HFFc6 (cell line): ENCODE measurements around the gene ELK3. TPM values are rescaled to one million over a fixed set of nuclear protein-coding genes. Genes with fewer than 3 reads are reported as not detected.
A peak's percentile ranks its signal among the peaks of the same experiment; 100 is the strongest.

Experiments
- DNase-seq: peaks from one replicate; pipeline ENCODE4 v3.0.0-alpha.2; 2018
- H3K27ac Mint-ChIP-seq: 2 replicates; pipeline ENCODE4 v1.8.0; 2020; ENCODE audit warnings: mild to moderate bottlenecking, mixed read lengths
- H3K27me3 Mint-ChIP-seq: 2 replicates; pipeline ENCODE4 v1.8.0; 2021; ENCODE audit warnings: mild to moderate bottlenecking, moderate library complexity, mixed read lengths; ENCODE audit not compliant: insufficient read depth
- H3K36me3 Mint-ChIP-seq: 2 replicates; pipeline ENCODE4 v1.8.0; 2021; ENCODE audit warnings: low read depth, mixed read lengths
- H3K4me1 Mint-ChIP-seq: 2 replicates; pipeline ENCODE4 v1.8.0; 2020; ENCODE audit warnings: low read depth, mixed read lengths
- H3K4me3 Mint-ChIP-seq: 2 replicates; pipeline ENCODE4 v1.8.0; 2020; ENCODE audit warnings: mild to moderate bottlenecking, moderate library complexity, mixed read lengths
- H3K9me3 Mint-ChIP-seq: 2 replicates; pipeline ENCODE4 v1.8.0; 2020; ENCODE audit warnings: mild to moderate bottlenecking, mixed read lengths
- total RNA-seq, 6 experiments: library from RNA; stranded (reverse); fragmentation: NEBNext Ultra II Directional; extraction: Animal tissue kit (Norgen Biotek cat#: 25700); gene quantifications; 2 replicates in 1 of 6; 3 replicates in 5 of 6; pipeline ENCODE4 v1.2.3, GENCODE V29; 2021
- TF ChIP-seq, protein P1 (sequence below): fragments of 200-600 bp; sonication (generic); IDR thresholded peaks from 2 replicates; pipeline ENCODE4 v1.5.0; 2021; ENCODE audit warnings: antibody characterized with exemption, mild to moderate bottlenecking

The ELK3 gene
- total RNA-seq, 6 experiments from 2014 or later = 54.5 to 80.7 (median 71.9) TPM

DNA sequence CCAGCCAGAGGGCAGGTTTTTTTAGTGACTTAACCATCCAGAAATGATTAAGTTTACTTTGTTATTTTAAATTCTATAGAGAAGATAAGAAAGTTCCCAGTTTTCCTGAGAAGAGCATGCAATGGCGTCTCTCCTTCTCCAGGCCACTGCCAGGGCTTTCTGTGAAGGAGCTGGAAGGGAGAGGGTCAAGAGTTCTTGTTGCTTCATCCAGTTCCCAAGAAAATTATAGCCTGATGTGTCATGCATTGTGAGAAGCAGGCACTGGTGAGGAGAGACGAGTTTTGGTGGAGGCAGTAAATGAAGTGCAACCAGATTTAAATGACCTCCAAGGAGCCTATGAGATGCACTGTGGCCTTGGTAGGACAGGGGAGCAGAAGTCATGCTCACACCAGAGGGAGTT, 14.2 kb downstream of the ELK3 start:
- peaks cover 24% of the 10 kb centered on the region for H3K9me3 Mint-ChIP-seq
- H3K27me3 Mint-ChIP-seq = peaks cover under 1% of the 10 kb centered on the region
- peak overlapping the region; percentile 44; the same call in 1 of the 2 replicates for H3K4me3 Mint-ChIP-seq
- peak; percentile 83 for DNase-seq
- TF ChIP-seq, protein P1, sequence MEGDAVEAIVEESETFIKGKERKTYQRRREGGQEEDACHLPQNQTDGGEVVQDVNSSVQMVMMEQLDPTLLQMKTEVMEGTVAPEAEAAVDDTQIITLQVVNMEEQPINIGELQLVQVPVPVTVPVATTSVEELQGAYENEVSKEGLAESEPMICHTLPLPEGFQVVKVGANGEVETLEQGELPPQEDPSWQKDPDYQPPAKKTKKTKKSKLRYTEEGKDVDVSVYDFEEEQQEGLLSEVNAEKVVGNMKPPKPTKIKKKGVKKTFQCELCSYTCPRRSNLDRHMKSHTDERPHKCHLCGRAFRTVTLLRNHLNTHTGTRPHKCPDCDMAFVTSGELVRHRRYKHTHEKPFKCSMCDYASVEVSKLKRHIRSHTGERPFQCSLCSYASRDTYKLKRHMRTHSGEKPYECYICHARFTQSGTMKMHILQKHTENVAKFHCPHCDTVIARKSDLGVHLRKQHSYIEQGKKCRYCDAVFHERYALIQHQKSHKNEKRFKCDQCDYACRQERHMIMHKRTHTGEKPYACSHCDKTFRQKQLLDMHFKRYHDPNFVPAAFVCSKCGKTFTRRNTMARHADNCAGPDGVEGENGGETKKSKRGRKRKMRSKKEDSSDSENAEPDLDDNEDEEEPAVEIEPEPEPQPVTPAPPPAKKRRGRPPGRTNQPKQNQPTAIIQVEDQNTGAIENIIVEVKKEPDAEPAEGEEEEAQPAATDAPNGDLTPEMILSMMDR = no peak
- peak overlapping the region; percentile 81 for H3K27ac Mint-ChIP-seq
- peaks cover 93% of the 10 kb centered on the region for H3K4me1 Mint-ChIP-seq
- peaks cover 36% of the 10 kb centered on the region for H3K36me3 Mint-ChIP-seq

DNA sequence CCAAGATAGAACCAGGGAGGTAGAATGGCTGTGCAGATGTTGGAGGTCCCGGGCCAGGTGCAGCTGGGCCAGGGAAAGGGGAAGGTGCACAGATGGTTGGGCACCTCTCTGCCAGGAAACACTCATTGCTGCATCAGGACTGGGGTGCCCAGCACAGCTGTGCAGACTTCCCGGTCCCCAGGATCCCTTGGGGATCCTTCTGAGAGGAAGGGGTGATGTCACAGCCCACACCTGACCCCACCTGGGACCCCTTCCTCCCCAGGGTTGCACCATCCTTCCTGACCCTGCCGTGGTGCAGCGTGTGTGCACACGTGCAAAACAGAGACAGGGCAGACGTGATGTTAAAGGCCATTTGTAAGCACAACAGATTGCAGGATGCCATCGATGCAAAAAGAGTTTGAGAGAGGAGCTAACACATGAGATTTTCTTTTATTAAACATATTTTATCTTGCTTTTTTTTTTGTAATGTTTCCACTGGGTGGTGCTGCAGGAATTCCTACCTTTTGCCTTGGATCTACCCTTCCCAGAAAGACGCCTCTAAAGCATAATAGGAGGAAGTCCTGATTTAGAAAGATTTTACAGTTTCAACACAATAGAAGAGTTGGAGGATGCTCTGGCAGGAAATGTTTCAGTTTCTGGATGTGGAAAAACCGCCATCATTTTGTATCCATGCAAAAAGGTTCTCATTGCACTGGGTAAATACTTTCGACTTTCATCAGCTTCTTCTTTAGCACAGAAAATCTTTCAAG, 14.8 kb downstream of the ELK3 start:
- Mint-ChIP-seq H3K4me1 (peaks cover 97% of the 10 kb centered on the region), H3K4me3 (peak overlapping the region; percentile 44; the same call in 1 of the 2 replicates), H3K27ac (peak overlapping the region; percentile 81)

DNA sequence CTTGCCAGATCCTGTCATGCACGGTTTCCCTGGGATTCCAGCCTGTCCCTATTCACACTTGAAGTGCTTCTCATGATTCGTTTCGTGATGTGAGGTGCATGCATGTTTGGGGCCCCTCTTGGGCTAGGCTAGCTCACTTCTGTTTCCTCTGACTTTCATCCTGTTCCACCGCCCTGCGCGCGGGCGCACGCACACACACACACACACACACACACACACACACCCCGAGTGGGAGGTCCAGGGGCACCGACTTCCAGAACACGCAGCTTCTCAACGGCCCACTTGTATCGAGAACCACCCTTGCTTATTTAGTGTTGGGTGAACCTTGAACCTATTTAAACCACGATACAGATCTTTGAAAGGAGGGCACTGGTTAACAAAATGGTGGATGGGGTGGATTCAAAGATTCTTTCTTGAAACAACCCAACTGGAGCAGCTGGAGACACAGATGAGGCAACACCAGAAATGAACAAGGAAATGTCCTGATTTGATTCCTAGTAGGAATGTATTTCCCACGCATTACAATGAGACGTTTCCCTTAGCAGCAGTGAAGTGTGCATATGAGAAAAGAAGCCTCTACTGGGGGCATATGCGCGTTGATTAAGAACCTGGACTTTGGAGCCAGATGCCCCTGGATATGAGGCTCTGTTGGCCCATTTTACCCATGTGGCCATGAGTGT, 16.3 kb downstream of the ELK3 start:
- Mint-ChIP-seq H3K36me3 (peaks cover 22% of the 10 kb centered on the region), H3K4me3 (no peak overlapping the region), H3K27me3 (no peaks in the 10 kb centered on the region; the same call in 1 of the 2 replicates), H3K27ac (peak overlapping the region; percentile 62), H3K4me1 (peaks cover 91% of the 10 kb centered on the region), H3K9me3 (peaks cover 5% of the 10 kb centered on the region; the same call in 1 of the 2 replicates)
- DNase-seq = no peak
- TF ChIP-seq, protein P1 = no peak

More for the DNA sequence above, 14.8 kb downstream of the ELK3 start:
- no peak for DNase-seq
- H3K9me3 Mint-ChIP-seq = peaks cover 18% of the 10 kb centered on the region
- H3K27me3 Mint-ChIP-seq = no peaks in the 10 kb centered on the region; the same call in 1 of the 2 replicates
- H3K36me3 Mint-ChIP-seq = peaks cover 30% of the 10 kb centered on the region
- TF ChIP-seq, protein P1 = peak; percentile 49

DNA sequence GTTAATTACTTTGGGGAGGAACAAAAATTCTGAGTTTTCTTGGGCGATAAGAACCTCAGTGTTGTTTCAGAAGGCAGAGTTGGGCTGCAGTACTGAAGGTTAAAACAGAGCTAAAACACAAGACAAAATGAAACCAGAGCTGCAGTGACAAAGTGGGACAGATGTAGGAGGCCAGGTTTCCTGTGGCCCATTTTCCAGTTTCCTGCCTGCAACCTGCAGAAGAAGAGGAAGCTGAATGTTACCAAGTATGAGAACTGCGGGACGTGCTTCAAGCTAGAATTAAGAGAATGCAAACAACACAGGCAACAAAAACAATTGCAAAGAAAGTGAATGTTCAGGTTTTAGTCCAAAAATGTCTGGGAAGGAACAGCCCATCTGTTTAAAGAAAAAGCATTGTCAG, 17.8 kb downstream of the ELK3 start:
- Mint-ChIP-seq H3K27me3 (no peaks in the 10 kb centered on the region; the same call in none of the 2 replicates), H3K9me3 (no peaks in the 10 kb centered on the region), H3K27ac (peak overlapping the region; percentile 68), H3K4me3 (no peak overlapping the region; the same call in 1 of the 2 replicates), H3K4me1 (peaks cover 87% of the 10 kb centered on the region), H3K36me3 (peaks cover 11% of the 10 kb centered on the region; the same call in 1 of the 2 replicates)
- TF ChIP-seq, protein P1 = no peak
- no peak for DNase-seq

DNA sequence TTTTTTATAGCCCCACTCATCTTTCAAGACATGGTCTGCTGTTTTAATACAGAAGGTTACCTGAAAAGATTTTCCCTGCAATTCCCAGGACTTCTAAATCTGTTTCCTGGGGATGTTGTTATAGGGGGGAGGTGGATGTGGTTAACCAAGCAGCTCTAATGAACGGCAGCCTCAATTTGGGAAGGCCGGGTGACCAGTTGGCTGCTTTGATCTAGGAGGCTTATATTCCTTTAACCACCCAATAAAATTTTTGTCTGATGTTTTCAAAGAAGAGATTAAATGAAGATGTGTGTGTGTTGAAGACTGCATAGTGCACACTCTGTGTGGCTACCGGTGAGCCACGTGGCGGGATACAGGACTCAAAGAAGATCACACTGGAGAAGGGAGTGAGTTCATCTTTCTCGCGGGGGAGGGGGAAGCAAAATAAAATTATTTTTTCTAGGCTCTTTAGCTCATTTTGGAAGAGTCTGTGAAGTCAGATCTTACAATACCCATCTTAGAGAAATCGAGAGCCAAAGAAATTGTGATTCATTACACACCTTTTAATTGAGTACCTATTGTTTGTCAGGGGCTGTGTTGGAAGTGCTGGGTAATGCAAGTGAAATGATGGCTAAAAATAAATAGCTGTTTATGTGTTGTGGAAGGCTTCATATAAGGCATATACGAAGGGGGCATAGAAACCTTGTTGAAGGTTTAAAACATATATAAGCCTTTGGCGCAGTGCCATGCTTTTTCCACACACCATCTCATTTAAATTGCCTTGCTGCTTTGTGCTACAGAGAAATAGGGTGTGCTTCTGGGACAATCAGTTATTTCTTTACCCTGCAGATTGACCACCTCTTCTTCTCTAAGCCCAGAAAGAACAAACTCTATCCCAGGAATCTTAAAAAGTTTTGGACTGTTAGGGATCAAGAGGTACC, 18.5 kb downstream of the ELK3 start:
- Mint-ChIP-seq H3K9me3 (no peaks in the 10 kb centered on the region), H3K27ac (peak overlapping the region; percentile 68), H3K27me3 (no peaks in the 10 kb centered on the region; the same call in none of the 2 replicates), H3K4me1 (peaks cover 87% of the 10 kb centered on the region), H3K36me3 (peaks cover 11% of the 10 kb centered on the region; the same call in 1 of the 2 replicates), H3K4me3 (no peak overlapping the region)
- TF ChIP-seq, protein P1 = no peak
- DNase-seq = no peak
